DND-41 (cell line): ENCODE measurements around the gene MAGEH1.

Experiments used
- EZH2 ChIP-seq: IDR thresholded peaks from 3 replicates; pipeline ENCODE4 v1.6.1; 2012; ENCODE audit warnings: borderline replicate concordance, low read depth, mild to moderate bottlenecking, moderate library complexity, low read length, inconsistent platforms; ENCODE audit not compliant: severe bottlenecking
- TF ChIP-seq, protein P1 (sequence below): IDR thresholded peaks from 2 replicates; pipeline ENCODE4 v1.5.1; 2012; ENCODE audit warnings: borderline replicate concordance, low read length, moderate library complexity, mild to moderate bottlenecking; ENCODE audit not compliant: poor library complexity, severe bottlenecking; ENCODE audit errors: extremely low read depth

DNA sequence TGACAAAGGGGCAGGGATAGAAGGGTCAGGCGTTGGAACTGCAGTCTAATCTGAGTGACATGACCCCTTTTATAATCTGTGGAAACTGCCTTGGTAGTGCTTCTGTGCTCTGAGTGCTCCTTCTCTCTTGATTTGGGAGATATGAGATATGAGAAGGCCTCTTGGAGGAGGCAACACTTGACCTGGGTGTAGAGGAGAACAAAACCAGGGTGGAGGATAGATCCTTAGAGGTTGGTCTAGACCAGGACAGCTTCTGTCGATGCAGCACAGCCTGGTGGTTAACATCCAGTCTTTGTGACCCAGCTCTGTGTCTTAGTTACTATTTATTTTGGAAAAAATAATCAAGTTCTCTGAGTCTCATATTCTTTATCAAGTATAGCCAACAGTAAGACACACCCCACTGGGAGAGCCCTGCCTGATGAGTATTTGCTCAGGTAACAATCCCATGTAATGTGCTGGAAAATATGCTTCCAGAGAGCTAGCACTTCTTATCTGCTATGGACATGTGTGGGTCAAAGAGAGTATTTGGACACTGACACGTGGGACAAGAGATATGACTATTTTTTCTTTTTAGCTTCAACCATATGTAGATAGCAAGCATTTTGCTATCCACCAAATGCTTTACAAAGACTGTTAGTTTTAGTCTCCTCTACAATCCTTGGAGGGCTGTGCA is 28.6 kb downstream of the MAGEH1 start:
- TF ChIP-seq, protein P1, sequence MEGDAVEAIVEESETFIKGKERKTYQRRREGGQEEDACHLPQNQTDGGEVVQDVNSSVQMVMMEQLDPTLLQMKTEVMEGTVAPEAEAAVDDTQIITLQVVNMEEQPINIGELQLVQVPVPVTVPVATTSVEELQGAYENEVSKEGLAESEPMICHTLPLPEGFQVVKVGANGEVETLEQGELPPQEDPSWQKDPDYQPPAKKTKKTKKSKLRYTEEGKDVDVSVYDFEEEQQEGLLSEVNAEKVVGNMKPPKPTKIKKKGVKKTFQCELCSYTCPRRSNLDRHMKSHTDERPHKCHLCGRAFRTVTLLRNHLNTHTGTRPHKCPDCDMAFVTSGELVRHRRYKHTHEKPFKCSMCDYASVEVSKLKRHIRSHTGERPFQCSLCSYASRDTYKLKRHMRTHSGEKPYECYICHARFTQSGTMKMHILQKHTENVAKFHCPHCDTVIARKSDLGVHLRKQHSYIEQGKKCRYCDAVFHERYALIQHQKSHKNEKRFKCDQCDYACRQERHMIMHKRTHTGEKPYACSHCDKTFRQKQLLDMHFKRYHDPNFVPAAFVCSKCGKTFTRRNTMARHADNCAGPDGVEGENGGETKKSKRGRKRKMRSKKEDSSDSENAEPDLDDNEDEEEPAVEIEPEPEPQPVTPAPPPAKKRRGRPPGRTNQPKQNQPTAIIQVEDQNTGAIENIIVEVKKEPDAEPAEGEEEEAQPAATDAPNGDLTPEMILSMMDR, result no peak
- no peak for TF ChIP-seq EZH2
